Measurements from ENCODE around the gene KLHL21.
"Not testable (repeated sequence)": the region's sequence is repeated elsewhere in the genome, so short reads cannot be mapped to it uniquely, and the experiment has no call there.

KLHL21 gene

GRCh38 chr1:6602669-6603237, at the start of gene KLHL21:
Gene KLHL21 (minus strand): TSS chr1:6602869. CDS start chr1:6602817, 52 bp downstream.
- peak; percentile 82 to 87 for DNase-seq

GRCh38 chr1:6651909-6652308, 49.2 kb upstream of the KLHL21 start:
- DNase-seq, result no peak

GRCh38 chr1:6648556-6648955, 45.9 kb upstream of the KLHL21 start:
- no peak for DNase-seq

- DNase-seq, result peak; percentile 24 to 66
These were observed 44.0 kb upstream of the KLHL21 start for GRCh38 chr1:6646499-6647148.

- DNase-seq, result no peak
These were observed 42.3 kb upstream of the KLHL21 start for GRCh38 chr1:6645018-6645417.

GRCh38 chr1:6640867-6641266, 38.2 kb upstream of the KLHL21 start:
- DNase-seq, result not testable (repeated sequence)

- DNase-seq, result no peak
These were observed 35.6 kb upstream of the KLHL21 start for GRCh38 chr1:6638226-6638625.

GRCh38 chr1:6637770-6638169, 35.1 kb upstream of the KLHL21 start:
- no peak for DNase-seq

- not testable (repeated sequence) for DNase-seq
These were observed 34.1 kb upstream of the KLHL21 start for GRCh38 chr1:6636778-6637177.

GRCh38 chr1:6635910-6636760, 33.5 kb upstream of the KLHL21 start:
- DNase-seq, result no peak

GRCh38 chr1:6635161-6635909, 32.7 kb upstream of the KLHL21 start:
- no peak for DNase-seq

GRCh38 chr1:6634371-6635052, 31.8 kb upstream of the KLHL21 start:
- peak; percentile 28 to 57 for DNase-seq

- no peak for DNase-seq
These were observed 30.2 kb upstream of the KLHL21 start for GRCh38 chr1:6632588-6633514.

- DNase-seq, result no peak
These were observed 28.4 kb upstream of the KLHL21 start for GRCh38 chr1:6631058-6631457.

- no peak for DNase-seq
These were observed 27.4 kb upstream of the KLHL21 start for GRCh38 chr1:6630027-6630426.

- no peak for DNase-seq
These were observed 26.4 kb upstream of the KLHL21 start for GRCh38 chr1:6628971-6629479.

GRCh38 chr1:6627841-6628545, 25.3 kb upstream of the KLHL21 start:
- DNase-seq, result no peak

GRCh38 chr1:6627031-6627430, 24.4 kb upstream of the KLHL21 start:
- DNase-seq, result no peak

GRCh38 chr1:6625584-6626149, 23.0 kb upstream of the KLHL21 start:
- peak in 1 of 2 donors; percentile 16 for DNase-seq

Measured in CD4-positive, alpha-beta T cell treated with Interferon alpha-2 for 1 hour (primary cell).